IMR-90 (cell line): ENCODE results near the gene RNF141. TPM values are rescaled to one million over a fixed set of nuclear protein-coding genes. Genes with fewer than 3 reads are reported as not detected.

ENCODE experiments used
- ATAC-seq: fragments of 200-7000 bp; cut with Tn5 transposase; 2 replicates; pipeline ENCODE4 v1.9.1; 2020; ENCODE audit warnings: low read depth, mild to moderate bottlenecking, moderate library complexity
- BruUV-seq: library from RNA; stranded (reverse); fragments of 400-500 nt; replicated peaks from 2 replicates; lab custom pipeline; 2021; lab: Mats Ljungman, UMichigan
- CTCF ChIA-PET: fragments of 300-600 bp; formaldehyde crosslinking; extraction: SDS; loops from one replicate; lab custom pipeline; 2021; ENCODE audit warnings: antibody characterized with exemption; lab: Yijun Ruan, JAX
- POLR2A ChIA-PET: fragments of 300-600 bp; sonication (Branson Sonifier 250); formaldehyde crosslinking; loops from one replicate; lab custom pipeline; 2022; ENCODE audit warnings: antibody characterized with exemption; ENCODE audit not compliant: unreplicated experiment; lab: Charles Lee
- DNase-seq: peaks from one replicate; pipeline ENCODE4 v3.0.0; 2013
- H2AFZ ChIP-seq: replicated peaks from 2 replicates; pipeline ENCODE3; 2013; ENCODE audit warnings: low read length, mild to moderate bottlenecking; ENCODE audit not compliant: poor library complexity
- H2AK5ac ChIP-seq: 2 replicates; pipeline ENCODE4 v1.6.1; 2013; ENCODE audit warnings: low read depth, low read length, inconsistent platforms
- H2AK9ac ChIP-seq: replicated peaks from 2 replicates; pipeline ENCODE3; 2013; ENCODE audit warnings: mild to moderate bottlenecking, low read depth, low read length, moderate library complexity; ENCODE audit not compliant: poor library complexity
- H2BK120ac ChIP-seq: 2 replicates; pipeline ENCODE4 v1.6.1; 2013; ENCODE audit warnings: low read depth, low read length, inconsistent platforms
- H2BK15ac ChIP-seq: 3 replicates; pipeline ENCODE4 v1.6.1; 2013; ENCODE audit warnings: low read depth, low read length, inconsistent platforms
- H2BK20ac ChIP-seq: 2 replicates; pipeline ENCODE4 v1.6.1; 2013; ENCODE audit warnings: low read depth, mild to moderate bottlenecking, inconsistent platforms, low read length, moderate library complexity
- H2BK5ac ChIP-seq: 2 replicates; pipeline ENCODE4 v1.6.1; 2013; ENCODE audit warnings: mild to moderate bottlenecking, low read depth, low read length, inconsistent platforms; ENCODE audit not compliant: poor library complexity, severe bottlenecking
- H3K14ac ChIP-seq: replicated peaks from 2 replicates; pipeline ENCODE4 v1.6.1; 2013; ENCODE audit warnings: low read depth, low read length, inconsistent platforms
- H3K18ac ChIP-seq: 2 replicates; pipeline ENCODE4 v1.6.1; 2013; ENCODE audit warnings: low read depth, low read length, control low read depth
- H3K23ac ChIP-seq: 2 replicates; pipeline ENCODE4 v1.6.1; 2013; ENCODE audit warnings: low read depth, low read length, inconsistent platforms
- H3K27ac ChIP-seq: 2 replicates; pipeline ENCODE4 v1.5.1; 2013; ENCODE audit warnings: mild to moderate bottlenecking, control low read depth, low read length; ENCODE audit not compliant: insufficient read depth
- H3K27me3 ChIP-seq: 2 replicates; pipeline ENCODE4 v1.6.1; 2013; ENCODE audit warnings: low read length; ENCODE audit not compliant: control insufficient read depth, insufficient read depth
- H3K36me3 ChIP-seq: 2 replicates; pipeline ENCODE4 v1.6.1; 2013; ENCODE audit warnings: low read length, mixed read lengths; ENCODE audit not compliant: control insufficient read depth, insufficient read depth
- H3K4ac ChIP-seq: 2 replicates; pipeline ENCODE4 v1.6.1; 2013; ENCODE audit warnings: low read depth, low read length, inconsistent platforms
- H3K4me1 ChIP-seq: 2 replicates; pipeline ENCODE4 v1.6.1; 2013; ENCODE audit warnings: low read length, mixed read lengths; ENCODE audit not compliant: control insufficient read depth, insufficient read depth
- H3K4me2 ChIP-seq: 2 replicates; pipeline ENCODE4 v1.6.1; 2013; ENCODE audit warnings: low read depth, mild to moderate bottlenecking, control low read depth, low read length, moderate library complexity
- H3K4me3 ChIP-seq: 2 replicates; pipeline ENCODE4 v1.5.1; 2013; ENCODE audit warnings: low read depth, mild to moderate bottlenecking, control low read depth, low read length, moderate library complexity; ENCODE audit not compliant: insufficient read depth
- H3K56ac ChIP-seq: 2 replicates; pipeline ENCODE4 v1.6.1; 2013; ENCODE audit warnings: low read length, inconsistent platforms; ENCODE audit not compliant: insufficient read depth; ENCODE audit errors: extremely low read depth
- H3K79me1 ChIP-seq, 2 experiments: 2 replicates each; pipeline ENCODE4 v1.6.1; 2013; ENCODE audit warnings: low read length in 2 of 2, inconsistent platforms in 1 of 2, low read depth in 1 of 2
- H3K9ac ChIP-seq: 2 replicates; pipeline ENCODE4 v1.6.1; 2013; ENCODE audit warnings: low read depth, low read length, control low read depth
- H3K9me1 ChIP-seq: 2 replicates; pipeline ENCODE4 v1.6.1; 2013; ENCODE audit warnings: low read length, inconsistent platforms; ENCODE audit not compliant: insufficient read depth
- H3K9me3 ChIP-seq: 2 replicates; pipeline ENCODE4 v1.6.1; 2013; ENCODE audit warnings: low read length; ENCODE audit not compliant: control insufficient read depth, insufficient read depth
- H4K20me1 ChIP-seq: 2 replicates; pipeline ENCODE4 v1.6.1; 2013; ENCODE audit warnings: low read length, inconsistent platforms; ENCODE audit not compliant: insufficient read depth
- H4K5ac ChIP-seq: 2 replicates; pipeline ENCODE4 v1.6.1; 2013; ENCODE audit warnings: mild to moderate bottlenecking, low read depth, low read length, control low read depth
- H4K8ac ChIP-seq, 2 experiments: 2 replicates each; pipeline ENCODE4 v1.6.1; 2013; ENCODE audit warnings: low read depth in 2 of 2, low read length in 2 of 2, control low read depth in 1 of 2, inconsistent platforms in 1 of 2
- H4K91ac ChIP-seq: 2 replicates; pipeline ENCODE4 v1.6.1; 2013; ENCODE audit warnings: low read depth, low read length, inconsistent platforms; ENCODE audit not compliant: insufficient read depth
- FOS ChIP-seq: fragments of 150-350 bp; IDR thresholded peaks from 2 replicates; pipeline ENCODE4 v1.6.1; 2016; ENCODE audit warnings: low read depth, low read length
- MAFK ChIP-seq: IDR thresholded peaks from 2 replicates; pipeline ENCODE4 v1.6.1; 2012; ENCODE audit warnings: low read depth, low read length, improper control_type of control experiment
- NFE2L2 ChIP-seq: fragments of 150-350 bp; IDR thresholded peaks from 2 replicates; pipeline ENCODE4 v1.6.1; 2016; ENCODE audit warnings: low read depth, mild to moderate bottlenecking, low read length
- POLR2A ChIP-seq: IDR thresholded peaks from 2 replicates; pipeline ENCODE4 v1.6.1; 2012; ENCODE audit warnings: mild to moderate bottlenecking, low read depth, low read length
- RAD21 ChIP-seq: IDR thresholded peaks from 2 replicates; pipeline ENCODE4 v1.6.1; 2012; ENCODE audit warnings: low read length, improper control_type of control experiment
- RCOR1 ChIP-seq: IDR thresholded peaks from 2 replicates; pipeline ENCODE4 v1.6.1; 2012; ENCODE audit warnings: mild to moderate bottlenecking, low read length, improper control_type of control experiment; ENCODE audit not compliant: insufficient replicate concordance
- WGBS, 2 experiments: methylation state at CpG; one replicate each; pipeline versions ENCODE4 v1.1.5 to v1.1.7; 2013; ENCODE audit warnings: missing lambda C conversion rate in 2 of 2; ENCODE audit not compliant: insufficient read length in 1 of 2; ENCODE audit errors: extremely low coverage in 2 of 2; 5-methylcytosine and 5-hydroxymethylcytosine counted together
- dilution Hi-C: fragments of 300-500 bp; cut with HindIII; formaldehyde crosslinking; loops from one replicate; pipeline ENCODE4 v1.14.3; 2018; ENCODE audit warnings: low sequenced_read_pairs; ENCODE audit not compliant: unreplicated experiment
- in situ Hi-C: fragments of 300-500 bp; cut with MboI; formaldehyde crosslinking; loops from 3 replicates; pipeline ENCODE4 v1.14.3; 2019; ENCODE audit warnings: low sequenced_read_pairs, inconsistent platforms, mixed read lengths
- intact Hi-C: fragments of 100-400 bp; cut with micrococcal nuclease; formaldehyde crosslinking; loops from 2 replicates; pipeline ENCODE4 v1.10.0; 2022
- polyA plus RNA-seq, 3 experiments: library from polyadenylated mRNA; depleted of rRNA; stranded (reverse); fragments of >200 nt; gene quantifications; 2 replicates each; pipeline ENCODE4 v1.2.3, GENCODE V29; 2012; ENCODE audit warnings: low replicate concordance in 1 of 3
- total RNA-seq: library from RNA; depleted of rRNA; stranded (reverse); fragments of >200 nt; gene quantifications from 2 replicates; pipeline ENCODE4 v1.2.3, GENCODE V29; 2012
- TF ChIP-seq, protein P1 (sequence below): conservative IDR thresholded peaks from 2 replicates; pipeline ENCODE4 v1.5.1; 2012; ENCODE audit warnings: mild to moderate bottlenecking, low read depth, low read length, improper control_type of control experiment
- TF ChIP-seq, protein P2 (sequence below): fragments of 150-350 bp; IDR thresholded peaks from 2 replicates; pipeline ENCODE4 v1.6.1; 2016; ENCODE audit warnings: low read depth, mild to moderate bottlenecking, low read length, moderate library complexity, borderline replicate concordance
- TF ChIP-seq, protein P3 (sequence below): fragments of 150-350 bp; IDR thresholded peaks from 2 replicates; pipeline ENCODE4 v1.6.1; 2017; ENCODE audit warnings: mild to moderate bottlenecking, antibody characterized with exemption, low read length, low read depth

The RNF141 gene
- total and polyA plus RNA-seq, 2 of the 4 experiments (the other 2 are of a cell fraction), result 13.8 to 18.6 TPM

DNA sequence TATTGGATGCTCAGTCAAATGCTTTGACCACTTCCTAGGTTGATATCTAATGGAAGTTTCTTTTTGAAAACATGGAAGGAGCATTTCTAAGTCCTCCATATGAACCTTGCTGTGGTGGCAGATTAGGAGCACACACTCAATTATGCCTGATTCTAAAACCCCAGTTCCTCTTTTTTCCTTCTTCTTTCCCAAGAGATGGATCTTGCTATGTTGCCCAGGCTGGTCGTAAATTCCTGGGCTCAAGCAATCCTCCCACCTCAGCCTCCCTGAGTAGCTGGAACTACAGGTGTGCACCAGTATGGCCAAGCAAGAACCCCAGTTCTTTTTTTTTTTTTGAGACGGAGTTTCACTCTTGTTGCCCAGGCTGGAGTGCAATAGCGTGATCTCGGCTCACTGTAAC, 24.5 kb upstream of the RNF141 start:
- H3K4me2 ChIP-seq, result no peak overlapping the region
- no peaks in the 10 kb centered on the region for H3K9me3 ChIP-seq
- ChIA-PET POLR2A (no interaction called here), CTCF (interaction anchor here (0.7 to 1.6 kb wide), 3 partner anchors 10 to 20 kb away, joined by 3 to 5 read pairs (median 4); no protein-coding TSS in a partner anchor)
- H2BK15ac ChIP-seq, result no peak overlapping the region
- no peak overlapping the region for H3K4me3 ChIP-seq
- DNase-seq (no peak), ATAC-seq (no peak)
- no peaks in the 10 kb centered on the region for H3K36me3 ChIP-seq
- H3K9ac ChIP-seq, result no peak overlapping the region
- H4K5ac ChIP-seq, result no peak overlapping the region
- no CpG with 5 or more reads among the region's 4 CpGs for WGBS, 2 experiments
- no peak overlapping the region; the same call in 1 of the 2 replicates for H2BK20ac ChIP-seq
- TF ChIP-seq RCOR1 (no peak), MAFK (no peak), FOS (no peak), NFE2L2 (no peak), POLR2A (no peak), RAD21 (no peak)
- TF ChIP-seq, protein P1, sequence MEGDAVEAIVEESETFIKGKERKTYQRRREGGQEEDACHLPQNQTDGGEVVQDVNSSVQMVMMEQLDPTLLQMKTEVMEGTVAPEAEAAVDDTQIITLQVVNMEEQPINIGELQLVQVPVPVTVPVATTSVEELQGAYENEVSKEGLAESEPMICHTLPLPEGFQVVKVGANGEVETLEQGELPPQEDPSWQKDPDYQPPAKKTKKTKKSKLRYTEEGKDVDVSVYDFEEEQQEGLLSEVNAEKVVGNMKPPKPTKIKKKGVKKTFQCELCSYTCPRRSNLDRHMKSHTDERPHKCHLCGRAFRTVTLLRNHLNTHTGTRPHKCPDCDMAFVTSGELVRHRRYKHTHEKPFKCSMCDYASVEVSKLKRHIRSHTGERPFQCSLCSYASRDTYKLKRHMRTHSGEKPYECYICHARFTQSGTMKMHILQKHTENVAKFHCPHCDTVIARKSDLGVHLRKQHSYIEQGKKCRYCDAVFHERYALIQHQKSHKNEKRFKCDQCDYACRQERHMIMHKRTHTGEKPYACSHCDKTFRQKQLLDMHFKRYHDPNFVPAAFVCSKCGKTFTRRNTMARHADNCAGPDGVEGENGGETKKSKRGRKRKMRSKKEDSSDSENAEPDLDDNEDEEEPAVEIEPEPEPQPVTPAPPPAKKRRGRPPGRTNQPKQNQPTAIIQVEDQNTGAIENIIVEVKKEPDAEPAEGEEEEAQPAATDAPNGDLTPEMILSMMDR, result no peak
- TF ChIP-seq, protein P2, sequence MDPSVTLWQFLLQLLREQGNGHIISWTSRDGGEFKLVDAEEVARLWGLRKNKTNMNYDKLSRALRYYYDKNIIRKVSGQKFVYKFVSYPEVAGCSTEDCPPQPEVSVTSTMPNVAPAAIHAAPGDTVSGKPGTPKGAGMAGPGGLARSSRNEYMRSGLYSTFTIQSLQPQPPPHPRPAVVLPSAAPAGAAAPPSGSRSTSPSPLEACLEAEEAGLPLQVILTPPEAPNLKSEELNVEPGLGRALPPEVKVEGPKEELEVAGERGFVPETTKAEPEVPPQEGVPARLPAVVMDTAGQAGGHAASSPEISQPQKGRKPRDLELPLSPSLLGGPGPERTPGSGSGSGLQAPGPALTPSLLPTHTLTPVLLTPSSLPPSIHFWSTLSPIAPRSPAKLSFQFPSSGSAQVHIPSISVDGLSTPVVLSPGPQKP, result no peak
- TF ChIP-seq, protein P3, sequence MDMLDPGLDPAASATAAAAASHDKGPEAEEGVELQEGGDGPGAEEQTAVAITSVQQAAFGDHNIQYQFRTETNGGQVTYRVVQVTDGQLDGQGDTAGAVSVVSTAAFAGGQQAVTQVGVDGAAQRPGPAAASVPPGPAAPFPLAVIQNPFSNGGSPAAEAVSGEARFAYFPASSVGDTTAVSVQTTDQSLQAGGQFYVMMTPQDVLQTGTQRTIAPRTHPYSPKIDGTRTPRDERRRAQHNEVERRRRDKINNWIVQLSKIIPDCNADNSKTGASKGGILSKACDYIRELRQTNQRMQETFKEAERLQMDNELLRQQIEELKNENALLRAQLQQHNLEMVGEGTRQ, result no peak
- no peak overlapping the region for H3K18ac ChIP-seq
- H3K4me1 ChIP-seq, result no peaks in the 10 kb centered on the region
- dilution Hi-C loops (no loop called here), intact Hi-C loops (no loop called here), in situ Hi-C loops (no loop called here)
- H2AFZ ChIP-seq, result no peak overlapping the region
- H3K79me1 ChIP-seq, result no peaks in the 10 kb centered on the region
- H4K8ac ChIP-seq, result no peak overlapping the region
- no peak overlapping the region for H3K4ac ChIP-seq
- H2AK5ac ChIP-seq, result no peak overlapping the region; the same call in 1 of the 2 replicates
- no peak overlapping the region for H2AK9ac ChIP-seq
- H4K20me1 ChIP-seq, result no peaks in the 10 kb centered on the region
- H2BK5ac ChIP-seq, result no peak overlapping the region
- no peak overlapping the region for H3K56ac ChIP-seq
- no peak overlapping the region for H3K14ac ChIP-seq
- no TSS peak for BruUV-seq
- no peak overlapping the region for H2BK120ac ChIP-seq
- H3K27ac ChIP-seq, result no peak overlapping the region
- no peak overlapping the region for H4K91ac ChIP-seq
- H3K23ac ChIP-seq, result no peak overlapping the region
- peaks cover 5% of the 10 kb centered on the region for H3K9me1 ChIP-seq
- H3K27me3 ChIP-seq, result no peaks in the 10 kb centered on the region
